Measurements from ENCODE around the gene PPIP5K2.
"Not testable (repeated sequence)": the region's sequence is repeated elsewhere in the genome, so short reads cannot be mapped to it uniquely, and the experiment has no call there.

Gene PPIP5K2

DNA sequence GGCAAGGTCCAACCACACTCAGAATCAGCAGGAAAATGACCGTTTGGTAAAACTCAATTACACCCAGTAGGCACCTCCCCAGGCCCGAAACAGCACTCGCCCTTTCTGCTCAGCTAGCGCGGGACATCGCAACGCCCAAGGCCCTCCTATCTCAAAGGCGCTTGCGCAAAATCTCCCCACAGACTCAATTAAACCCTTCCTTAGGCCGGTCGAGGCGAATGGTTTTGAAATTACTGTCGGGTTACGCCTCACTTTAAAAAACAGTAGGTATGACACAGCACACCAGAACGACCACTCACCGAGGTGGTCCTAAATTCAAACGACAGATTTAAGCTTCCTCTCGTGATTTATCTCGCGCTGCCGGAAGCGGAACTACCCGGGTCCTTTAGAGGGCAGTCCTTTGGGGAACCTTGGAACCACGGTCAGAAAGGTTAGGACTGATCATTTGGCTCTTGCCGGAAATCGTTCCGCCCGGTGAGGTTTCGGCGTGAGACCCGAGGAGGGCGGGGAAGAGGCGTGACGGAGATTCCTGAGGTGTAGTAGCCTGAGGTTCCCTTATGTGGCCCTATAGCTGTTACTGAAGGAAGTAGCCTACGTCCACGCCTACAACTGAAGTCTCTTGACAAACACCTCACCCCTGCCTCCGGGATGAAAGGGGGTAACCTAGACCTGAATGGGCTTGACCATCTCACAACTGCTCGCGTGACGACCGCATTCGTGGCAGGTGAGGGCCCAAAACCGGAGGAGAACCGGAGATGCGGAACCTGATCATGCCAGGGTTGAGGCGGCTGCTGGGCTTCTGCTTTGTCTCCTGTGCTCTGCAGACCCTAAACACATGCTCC, at the start of gene PPIP5K2, which contains the start of gene GIN1:
TSS of gene PPIP5K2 (plus strand) at position 537 of the 842 bp plus-strand sequence. CDS start 9,289 bp downstream, outside the sequence.
TSS of gene GIN1 (minus strand) at position 374 of the 842 bp plus-strand sequence. CDS start 11,431 bp downstream, outside the sequence.
- TF ChIP-seq, protein P1, sequence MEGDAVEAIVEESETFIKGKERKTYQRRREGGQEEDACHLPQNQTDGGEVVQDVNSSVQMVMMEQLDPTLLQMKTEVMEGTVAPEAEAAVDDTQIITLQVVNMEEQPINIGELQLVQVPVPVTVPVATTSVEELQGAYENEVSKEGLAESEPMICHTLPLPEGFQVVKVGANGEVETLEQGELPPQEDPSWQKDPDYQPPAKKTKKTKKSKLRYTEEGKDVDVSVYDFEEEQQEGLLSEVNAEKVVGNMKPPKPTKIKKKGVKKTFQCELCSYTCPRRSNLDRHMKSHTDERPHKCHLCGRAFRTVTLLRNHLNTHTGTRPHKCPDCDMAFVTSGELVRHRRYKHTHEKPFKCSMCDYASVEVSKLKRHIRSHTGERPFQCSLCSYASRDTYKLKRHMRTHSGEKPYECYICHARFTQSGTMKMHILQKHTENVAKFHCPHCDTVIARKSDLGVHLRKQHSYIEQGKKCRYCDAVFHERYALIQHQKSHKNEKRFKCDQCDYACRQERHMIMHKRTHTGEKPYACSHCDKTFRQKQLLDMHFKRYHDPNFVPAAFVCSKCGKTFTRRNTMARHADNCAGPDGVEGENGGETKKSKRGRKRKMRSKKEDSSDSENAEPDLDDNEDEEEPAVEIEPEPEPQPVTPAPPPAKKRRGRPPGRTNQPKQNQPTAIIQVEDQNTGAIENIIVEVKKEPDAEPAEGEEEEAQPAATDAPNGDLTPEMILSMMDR (IDR thresholded peaks at IDR 0.05; ENCODE audit: unreplicated experiment in 3 of 3): no peak
- Mint-ChIP-seq H3K9me3 (no peaks in the 10 kb centered on the region), H3K27ac (peak within 1 kb of the TSS; percentile 99), H3K36me3 (ENCODE audit: low read depth) (peaks cover 6% of the 10 kb centered on the region), H3K27me3 (ENCODE audit: low read depth) (no peaks in the 10 kb centered on the region), H3K4me1 (peaks cover 34% of the 10 kb centered on the region), H3K4me3 (peak within 1 kb of the TSS; percentile 92 to 97 (median 97))

DNA sequence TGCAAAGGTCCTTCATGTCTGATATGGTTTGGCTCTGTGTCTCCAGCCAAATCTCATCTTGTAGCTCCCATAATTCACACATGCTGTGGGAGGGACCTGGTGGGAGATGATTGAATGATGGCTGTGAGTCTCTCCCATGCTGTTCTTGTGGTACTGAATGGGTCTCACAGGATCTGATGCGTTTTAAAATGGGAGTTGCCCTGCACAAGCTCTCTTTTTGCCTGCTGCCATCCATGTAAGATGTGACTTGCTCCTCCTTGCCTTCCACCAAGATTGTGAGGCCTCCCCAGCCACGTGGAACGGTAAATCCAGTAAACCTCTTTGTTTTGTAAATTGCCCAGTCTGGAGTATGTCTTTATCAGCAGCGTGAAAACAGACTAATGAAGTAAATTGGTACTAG, 46.6 kb upstream of the PPIP5K2 start:
- H3K27me3 Mint-ChIP-seq (ENCODE audit: low read depth); H3K4me3 Mint-ChIP-seq; H3K27ac Mint-ChIP-seq; H3K4me1 Mint-ChIP-seq; H3K36me3 Mint-ChIP-seq (ENCODE audit: low read depth): not testable (repeated sequence)
- H3K9me3 Mint-ChIP-seq: peaks cover 50% of the 10 kb centered on the region

DNA sequence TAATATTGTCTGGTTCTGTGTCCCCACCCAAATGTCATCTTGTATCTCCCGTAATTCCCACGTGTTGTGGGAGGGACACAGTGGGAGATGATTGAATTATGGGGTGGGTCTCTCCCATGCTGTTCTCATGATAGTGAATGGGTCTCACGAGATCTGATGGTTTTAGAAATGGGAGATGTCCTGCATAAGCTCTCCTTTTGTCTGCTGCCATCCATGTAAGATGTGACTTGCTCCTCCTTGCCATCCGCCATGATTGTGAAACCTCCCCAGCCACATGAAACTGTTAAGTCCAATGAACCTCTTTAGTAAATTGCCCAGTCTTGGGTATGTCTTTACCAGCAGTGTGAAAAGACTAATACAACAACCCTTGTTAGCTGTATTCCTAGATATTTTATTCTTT, 44.7 kb upstream of the PPIP5K2 start:
- Mint-ChIP-seq H3K27me3 (ENCODE audit: low read depth) (no peaks in the 10 kb centered on the region), H3K9me3 (peaks cover 56% of the 10 kb centered on the region), H3K36me3 (ENCODE audit: low read depth) (peaks cover 4% of the 10 kb centered on the region), H3K27ac (no peak overlapping the region), H3K4me1 (no peaks in the 10 kb centered on the region), H3K4me3 (no peak overlapping the region)
- TF ChIP-seq, protein P1 (IDR thresholded peaks at IDR 0.05; ENCODE audit: unreplicated experiment in 3 of 3): no peak

DNA sequence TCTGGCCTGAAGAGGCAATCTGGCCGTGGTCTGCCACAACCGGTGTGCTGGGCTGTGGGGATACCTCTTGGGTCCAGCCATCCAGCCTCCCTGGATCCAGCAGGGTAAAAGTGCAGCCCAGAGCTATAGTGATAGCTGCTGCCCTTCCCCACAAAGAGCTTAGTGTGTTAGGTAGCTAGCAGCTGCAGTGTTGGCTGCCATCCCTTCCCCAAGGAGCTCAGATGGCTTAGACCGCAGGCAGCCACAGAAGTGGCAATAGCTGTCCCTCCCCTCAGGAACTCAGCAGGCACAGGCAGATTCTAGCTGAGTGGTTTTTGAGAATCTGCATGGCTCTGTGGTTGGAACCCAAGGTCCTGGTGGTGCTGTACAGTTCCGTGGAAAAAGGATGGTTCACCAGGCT, 40.3 kb upstream of the PPIP5K2 start:
- H3K4me3 Mint-ChIP-seq: no peak overlapping the region
- no peaks in the 10 kb centered on the region for H3K4me1 Mint-ChIP-seq
- H3K36me3 Mint-ChIP-seq (ENCODE audit: low read depth): peaks cover 20% of the 10 kb centered on the region
- H3K27me3 Mint-ChIP-seq (ENCODE audit: low read depth): no peaks in the 10 kb centered on the region
- TF ChIP-seq, protein P1 (IDR thresholded peaks at IDR 0.05; ENCODE audit: unreplicated experiment in 3 of 3): no peak
- no peak overlapping the region for H3K27ac Mint-ChIP-seq
- H3K9me3 Mint-ChIP-seq: peaks cover 76% of the 10 kb centered on the region

DNA sequence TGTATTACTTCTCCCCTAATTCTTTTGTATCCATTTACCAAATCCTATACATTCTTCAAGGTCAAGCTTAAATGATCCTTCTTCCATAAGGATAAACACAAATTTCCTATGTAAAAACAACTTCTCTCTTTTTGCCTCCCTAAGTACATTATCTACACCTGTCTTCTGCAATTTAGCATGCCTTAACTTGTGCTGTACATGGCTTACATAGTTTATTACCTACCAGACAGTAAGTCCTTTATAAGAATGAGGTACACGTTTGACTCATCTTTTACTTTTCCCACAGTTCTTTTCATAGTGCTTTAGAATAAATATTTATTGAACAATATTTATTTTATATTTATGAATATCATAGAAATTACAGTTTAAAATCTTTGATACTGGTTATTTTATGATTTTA, 33.6 kb upstream of the PPIP5K2 start:
- TF ChIP-seq, protein P1 (IDR thresholded peaks at IDR 0.05; ENCODE audit: unreplicated experiment in 3 of 3): no peak
- no peak overlapping the region for H3K4me3 Mint-ChIP-seq
- H3K27ac Mint-ChIP-seq: no peak overlapping the region
- no peaks in the 10 kb centered on the region for H3K4me1 Mint-ChIP-seq
- no peaks in the 10 kb centered on the region for H3K27me3 Mint-ChIP-seq (ENCODE audit: low read depth)
- peaks cover 53% of the 10 kb centered on the region for H3K36me3 Mint-ChIP-seq (ENCODE audit: low read depth)
- H3K9me3 Mint-ChIP-seq: peaks cover 36% of the 10 kb centered on the region

DNA sequence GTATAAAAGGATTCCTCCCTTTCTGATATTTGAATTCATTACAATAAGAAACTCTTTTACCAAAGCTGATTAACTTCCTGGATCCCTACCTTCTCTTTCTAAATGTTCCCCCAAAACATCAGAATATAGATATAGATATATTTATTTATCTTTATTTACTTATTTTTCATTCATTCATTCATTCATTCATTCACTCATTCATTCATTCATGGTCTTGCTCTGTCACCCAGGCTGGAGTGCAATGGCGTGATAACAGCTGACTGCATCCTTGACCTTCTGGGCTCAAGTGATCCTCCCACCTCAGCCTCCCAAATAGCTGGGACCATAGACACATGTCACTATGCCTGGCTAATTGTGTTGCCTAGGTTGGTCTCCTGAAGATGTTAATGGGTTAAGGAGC, 30.8 kb upstream of the PPIP5K2 start:
- H3K27me3 Mint-ChIP-seq (ENCODE audit: low read depth): no peaks in the 10 kb centered on the region
- TF ChIP-seq, protein P1 (IDR thresholded peaks at IDR 0.05; ENCODE audit: unreplicated experiment in 3 of 3): no peak

More for the DNA sequence above, 30.8 kb upstream of the PPIP5K2 start:
- no peak overlapping the region for H3K4me3 Mint-ChIP-seq
- no peaks in the 10 kb centered on the region for H3K4me1 Mint-ChIP-seq
- no peak overlapping the region for H3K27ac Mint-ChIP-seq
- H3K36me3 Mint-ChIP-seq (ENCODE audit: low read depth): peaks cover 49% of the 10 kb centered on the region
- H3K9me3 Mint-ChIP-seq: peaks cover 13% of the 10 kb centered on the region
